ENCODE data around the gene IFNGR2. TPM values are rescaled to one million over a fixed set of nuclear protein-coding genes. Genes with fewer than 3 reads are reported as not detected.

Gene IFNGR2
- polyA plus RNA-seq, 1 of the 3 experiments (the other 2 are of a cell fraction): 92.4 TPM

GRCh38 chr21:33480481-33481103 lies 77.4 kb downstream of the IFNGR2 start:
- H3K9ac ChIP-seq: peak overlapping the region; percentile 87
- peak overlapping the region; percentile 87 to 89 for H3K27ac ChIP-seq (ENCODE audit: low read depth in 2 of 2, low read length in 1 of 2)
- no peaks in the 10 kb centered on the region for H3K27me3 ChIP-seq (ENCODE audit: insufficient read depth)
- H3K9me3 ChIP-seq: no peaks in the 10 kb centered on the region
- H3K4me1 ChIP-seq (ENCODE audit: control insufficient read depth in 1 of 2, insufficient read depth in 2 of 2, low read depth in 1 of 2, low read length in 1 of 2): peaks cover 0 to 4% of the 10 kb centered on the region in 2 experiments; a peak in 1 of 4 replicates
- ChIA-PET POLR2A (interaction anchor here (0.7 to 4.0 kb wide), 7 partner anchors 10 to 172 kb away, joined by 3 to 56 read pairs (median 4); partner anchors contain the start of genes DNAJC28, DONSON and IFNAR1), CTCF (interaction anchor here (0.5 to 2.1 kb wide), 10 partner anchors 11 to 750 kb away, joined by 3 to 15 read pairs (median 4); partner anchors contain the start of gene DNAJC28)
- no peaks in the 10 kb centered on the region for H3K9me2 ChIP-seq
- H3F3A ChIP-seq (replicated peaks; ENCODE audit: insufficient read depth): peaks cover 16% of the 10 kb centered on the region
- H3K79me2 ChIP-seq (ENCODE audit: insufficient read depth): peaks cover 32% of the 10 kb centered on the region
- peak overlapping the region; percentile 97 for H2AFZ ChIP-seq (ENCODE audit: low read depth)
- H3K4me2 ChIP-seq: peak overlapping the region; percentile 85
- H3K36me3 ChIP-seq (replicated peaks in 1 of 2; ENCODE audit: control insufficient read depth in 1 of 2, insufficient read depth in 2 of 2, low read length in 1 of 2): no peaks in the 10 kb centered on the region
- no peak for TF ChIP-seq PBX3 (IDR thresholded peaks at IDR 0.05)
- no peak for TF ChIP-seq MXI1 (IDR thresholded peaks at IDR 0.05; ENCODE audit: low read depth, low read length)
- TF ChIP-seq GABPA (IDR thresholded peaks at IDR 0.05; ENCODE audit: low read depth): no peak
- no peak for TF ChIP-seq NRF1 (IDR thresholded peaks at IDR 0.05; ENCODE audit: low read depth, low read length)
- no peak for TF ChIP-seq TEAD4 (IDR thresholded peaks at IDR 0.05; ENCODE audit: borderline replicate concordance, insufficient read depth)
- TF ChIP-seq EZH2phosphoT487 (IDR thresholded peaks at IDR 0.05; ENCODE audit: borderline replicate concordance, low read depth): no peak
- no peak for TF ChIP-seq YY1 (IDR thresholded peaks at IDR 0.05; ENCODE audit: low read depth)
- TF ChIP-seq RAD21 (IDR thresholded peaks at IDR 0.05; ENCODE audit: low read length): no peak
- no peak for TF ChIP-seq SIN3A (IDR thresholded peaks at IDR 0.05; ENCODE audit: borderline replicate concordance, low read depth, low read length)
- no peak for TF ChIP-seq NFIC (IDR thresholded peaks at IDR 0.05; ENCODE audit: borderline replicate concordance)
- DNase-seq: no peak
- H4K20me1 ChIP-seq (ENCODE audit: insufficient read depth): no peaks in the 10 kb centered on the region; the same call in 1 of the 2 replicates
- peak overlapping the region; percentile 65 to 75 for H3K4me3 ChIP-seq (ENCODE audit: low read depth in 2 of 2, low read length in 1 of 2)
- WGBS (ENCODE audit: low lambda C conversion rate): 27% methylated on average over 17 of the region's 17 CpGs

- Histone ChIP-seq H3K4me1 (ENCODE audit: control insufficient read depth in 1 of 2, insufficient read depth in 2 of 2, low read depth in 1 of 2, low read length in 1 of 2) (peaks cover 0 to 4% of the 10 kb centered on the region in 2 experiments; a peak in 1 of 4 replicates), H3K9ac (no peak overlapping the region), H3K79me2 (ENCODE audit: insufficient read depth) (peaks cover 23% of the 10 kb centered on the region), H3K27ac (ENCODE audit: low read depth in 2 of 2, low read length in 1 of 2) (no peak overlapping the region), H4K20me1 (ENCODE audit: insufficient read depth) (no peaks in the 10 kb centered on the region; the same call in 1 of the 2 replicates), H3K4me2 (no peak overlapping the region), H3K27me3 (ENCODE audit: insufficient read depth) (no peaks in the 10 kb centered on the region), H2AFZ (ENCODE audit: low read depth) (no peak overlapping the region), H3F3A (replicated peaks; ENCODE audit: insufficient read depth) (peaks cover 16% of the 10 kb centered on the region), H3K9me2 (no peaks in the 10 kb centered on the region), H3K9me3 (no peaks in the 10 kb centered on the region), H3K4me3 (ENCODE audit: low read depth in 2 of 2, low read length in 1 of 2) (no peak overlapping the region), H3K36me3 (replicated peaks in 1 of 2; ENCODE audit: control insufficient read depth in 1 of 2, insufficient read depth in 2 of 2, low read length in 1 of 2) (no peaks in the 10 kb centered on the region)
- no peak for TF ChIP-seq EZH2phosphoT487 (IDR thresholded peaks at IDR 0.05; ENCODE audit: borderline replicate concordance, low read depth)
- no peak for TF ChIP-seq NFIC (IDR thresholded peaks at IDR 0.05; ENCODE audit: borderline replicate concordance)
- TF ChIP-seq FOXJ3 (CRISPR knock-in tag; IDR thresholded peaks at IDR 0.05): no peak
- TF ChIP-seq GABPA (IDR thresholded peaks at IDR 0.05; ENCODE audit: low read depth): no peak
- TF ChIP-seq MXI1 (IDR thresholded peaks at IDR 0.05; ENCODE audit: low read depth, low read length): no peak
- TF ChIP-seq SIN3A (IDR thresholded peaks at IDR 0.05; ENCODE audit: borderline replicate concordance, low read depth, low read length): no peak
- no peak for TF ChIP-seq FOXM1 (IDR thresholded peaks at IDR 0.05; ENCODE audit: low read depth)
- TF ChIP-seq POLR2AphosphoS5 (IDR thresholded peaks at IDR 0.05; ENCODE audit: low read depth, low read length): no peak
- WGBS (ENCODE audit: low lambda C conversion rate): 77% methylated on average over 9 of the region's 9 CpGs
- no peak for DNase-seq
- POLR2A ChIA-PET: interaction anchor here (4.0 kb wide), 1 partner anchor 9 kb away, joined by 56 read pairs; the partner anchor contains the start of gene DNAJC28
- CTCF ChIA-PET: interaction anchor here (2.0 kb wide), 1 partner anchor 10 kb away, joined by 15 read pairs; the partner anchor contains the start of gene DNAJC28
These were observed 78.2 kb downstream of the IFNGR2 start for GRCh38 chr21:33481314-33481943.

Other genes starting within 250 kb of the IFNGR2 start
- gene IFNAR2, start 173.5 kb upstream of the IFNGR2 start, polyA plus RNA-seq (2012; rRNA removed): 10.4 and 16.8 TPM in 2 replicates
- 19.8 and 20.1 TPM in 2 replicates for gene IL10RB, start 137.0 kb upstream of the IFNGR2 start, polyA plus RNA-seq (2012; rRNA removed)
- 7.9 and 12.2 TPM in 2 replicates for gene IFNAR1, start 78.4 kb upstream of the IFNGR2 start, polyA plus RNA-seq (2012; rRNA removed)
- gene TMEM50B, start 76.6 kb downstream of the IFNGR2 start, polyA plus RNA-seq (2012; rRNA removed): 27.3 and 41.3 TPM in 2 replicates
- gene DNAJC28, start 88.3 kb downstream of the IFNGR2 start, polyA plus RNA-seq (2012; rRNA removed): 0.58 and 0.88 TPM in 2 replicates
- gene GART, start 138.7 kb downstream of the IFNGR2 start, polyA plus RNA-seq (2012; rRNA removed): 17.3 and 26.8 TPM in 2 replicates
- 45.9 and 57.4 TPM in 2 replicates for gene SON, start 139.6 kb downstream of the IFNGR2 start, polyA plus RNA-seq (2012; rRNA removed)
- gene DONSON, start 185.3 kb downstream of the IFNGR2 start, polyA plus RNA-seq (2012; rRNA removed): 17.3 and 20.6 TPM in 2 replicates
- gene CRYZL1, start 238.3 kb downstream of the IFNGR2 start, polyA plus RNA-seq (2012; rRNA removed): 26.3 and 45.9 TPM in 2 replicates
- gene ITSN1, start 239.1 kb downstream of the IFNGR2 start, polyA plus RNA-seq (2012; rRNA removed): 27.8 and 31.3 TPM in 2 replicates